ENCODE data around the gene PTCH2. TPM values are rescaled to one million over a fixed set of nuclear protein-coding genes. Genes with fewer than 3 reads are reported as not detected.

Gene PTCH2
- total RNA-seq, 2 experiments from 2014 or later = 1.2 TPM

DNA sequence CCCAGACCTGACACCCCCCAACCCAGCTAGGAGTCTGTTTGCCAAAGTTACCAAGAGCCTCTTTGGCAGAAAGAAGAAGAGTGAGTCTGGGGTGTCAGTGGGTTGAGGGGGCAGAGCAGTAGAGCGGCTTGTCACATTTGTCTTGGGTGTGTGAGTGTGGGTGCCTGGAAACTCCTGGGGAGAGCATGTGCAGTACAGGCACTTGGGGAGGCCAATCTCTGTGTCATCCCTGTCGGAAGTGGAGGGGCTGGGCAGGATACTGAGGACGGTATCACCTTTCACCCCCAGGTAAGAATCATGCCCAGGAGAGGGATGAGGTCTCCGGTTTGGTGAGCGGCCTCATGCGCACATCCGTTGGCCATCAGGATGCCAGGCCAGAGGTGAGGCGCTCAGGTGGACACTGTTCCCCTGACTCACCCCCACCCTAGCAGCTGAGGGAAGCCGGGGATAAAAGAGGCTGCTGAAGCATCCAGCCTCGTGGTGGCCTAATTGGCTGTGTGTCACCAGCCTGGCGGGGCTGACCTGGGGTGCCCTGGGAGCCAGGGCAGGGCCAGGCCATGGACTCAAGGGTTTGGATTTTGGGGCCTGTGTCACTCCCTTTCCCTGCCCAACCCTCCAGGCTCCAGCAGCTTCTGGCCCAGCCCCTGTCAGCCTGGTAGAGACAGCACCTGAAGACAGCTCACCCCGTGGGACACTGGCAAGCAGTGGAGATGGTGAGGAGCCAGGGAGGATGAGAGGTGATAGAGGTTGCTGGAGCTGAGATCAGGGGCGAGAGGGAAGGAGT is 39.5 kb downstream of the PTCH2 start:
- Mint-ChIP-seq H3K36me3 (ENCODE audit: low read depth) (peaks cover 77% of the 10 kb centered on the region), H3K4me1 (ENCODE audit: low read depth) (peaks cover 63% of the 10 kb centered on the region), H3K4me3 (peak overlapping the region; percentile 74), H3K27me3 (no peaks in the 10 kb centered on the region), H3K27ac (peak overlapping the region; percentile 86), H3K9me3 (no peaks in the 10 kb centered on the region)
- ChIA-PET POLR2A (interaction anchor here (1.0 to 16.3 kb wide), 4 partner anchors 9 to 82 kb away, joined by 3 to 599 read pairs (median 214); partner anchors contain the start of gene BTBD19), CTCF (no interaction called here)
- TF ChIP-seq, protein P1, sequence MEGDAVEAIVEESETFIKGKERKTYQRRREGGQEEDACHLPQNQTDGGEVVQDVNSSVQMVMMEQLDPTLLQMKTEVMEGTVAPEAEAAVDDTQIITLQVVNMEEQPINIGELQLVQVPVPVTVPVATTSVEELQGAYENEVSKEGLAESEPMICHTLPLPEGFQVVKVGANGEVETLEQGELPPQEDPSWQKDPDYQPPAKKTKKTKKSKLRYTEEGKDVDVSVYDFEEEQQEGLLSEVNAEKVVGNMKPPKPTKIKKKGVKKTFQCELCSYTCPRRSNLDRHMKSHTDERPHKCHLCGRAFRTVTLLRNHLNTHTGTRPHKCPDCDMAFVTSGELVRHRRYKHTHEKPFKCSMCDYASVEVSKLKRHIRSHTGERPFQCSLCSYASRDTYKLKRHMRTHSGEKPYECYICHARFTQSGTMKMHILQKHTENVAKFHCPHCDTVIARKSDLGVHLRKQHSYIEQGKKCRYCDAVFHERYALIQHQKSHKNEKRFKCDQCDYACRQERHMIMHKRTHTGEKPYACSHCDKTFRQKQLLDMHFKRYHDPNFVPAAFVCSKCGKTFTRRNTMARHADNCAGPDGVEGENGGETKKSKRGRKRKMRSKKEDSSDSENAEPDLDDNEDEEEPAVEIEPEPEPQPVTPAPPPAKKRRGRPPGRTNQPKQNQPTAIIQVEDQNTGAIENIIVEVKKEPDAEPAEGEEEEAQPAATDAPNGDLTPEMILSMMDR (IDR thresholded peaks at IDR 0.05) = no peak
- H3K4me3 ChIP-seq (ENCODE audit: low read length) = peak overlapping the region; percentile 99
- H3K9me3 ChIP-seq (ENCODE audit: control insufficient read depth in 1 of 2, insufficient read depth in 1 of 2, low read length in 2 of 2) = peaks cover 0 to 4% of the 10 kb centered on the region in 2 experiments
- peaks cover 82% of the 10 kb centered on the region for H3K4me1 ChIP-seq (ENCODE audit: insufficient read depth, low read length)
- H3K27ac ChIP-seq (ENCODE audit: low read depth in 1 of 2, low read length in 2 of 2) = peak overlapping the region; percentile 65 to 72
- peak in 3 of 14 experiments; percentile 7 to 42 (median 32) for DNase-seq
- peaks cover 50% of the 10 kb centered on the region for H3K36me3 ChIP-seq (ENCODE audit: insufficient read depth, low read length)
- no peak for ATAC-seq (ENCODE audit: poor library complexity)
- no peaks in the 10 kb centered on the region for H3K27me3 ChIP-seq (ENCODE audit: control insufficient read depth in 1 of 2, insufficient read depth in 2 of 2, low read length in 2 of 2)
- intact Hi-C loops (cut with DNase I, micrococcal nuclease) = loop anchor here (10.0 kb wide), 3 partner anchors 181 to 781 kb away; partner anchors contain the start of genes NASP (in 2 of the 2), EIF2B3 (in 1 of the 2), HECTD3 (in 1 of the 2) and UROD (in 1 of the 2)

DNA sequence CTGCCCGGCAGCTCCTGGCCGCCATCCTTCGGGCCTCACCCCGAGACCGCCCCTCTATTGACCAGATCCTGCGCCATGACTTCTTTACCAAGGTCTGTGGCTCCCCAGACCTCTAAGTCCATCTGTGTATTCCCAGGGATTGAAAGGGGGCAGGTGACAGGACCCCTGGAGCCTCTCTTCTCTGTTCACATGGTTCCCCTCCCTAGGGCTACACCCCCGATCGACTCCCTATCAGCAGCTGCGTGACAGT is 40.1 kb downstream of the PTCH2 start:
- POLR2A ChIA-PET = interaction anchor here (1.0 to 16.3 kb wide), 4 partner anchors 9 to 81 kb away, joined by 3 to 599 read pairs (median 214); partner anchors contain the start of gene BTBD19
- CTCF ChIA-PET = no interaction called here
- peak overlapping the region; percentile 86 for H3K27ac Mint-ChIP-seq
- peak overlapping the region; percentile 71 for H3K4me3 Mint-ChIP-seq
- ATAC-seq (ENCODE audit: poor library complexity) (no peak), DNase-seq (no peak)
- H3K36me3 Mint-ChIP-seq (ENCODE audit: low read depth) = peaks cover 75% of the 10 kb centered on the region
- Histone ChIP-seq H3K27me3 (ENCODE audit: control insufficient read depth in 1 of 2, insufficient read depth in 2 of 2, low read length in 2 of 2) (no peaks in the 10 kb centered on the region), H3K9me3 (ENCODE audit: control insufficient read depth in 1 of 2, insufficient read depth in 1 of 2, low read length in 2 of 2) (peaks cover 0 to 4% of the 10 kb centered on the region in 2 experiments), H3K4me1 (ENCODE audit: insufficient read depth, low read length) (peaks cover 77% of the 10 kb centered on the region), H3K36me3 (ENCODE audit: insufficient read depth, low read length) (peaks cover 50% of the 10 kb centered on the region), H3K4me3 (ENCODE audit: low read length) (peak overlapping the region; percentile 99), H3K27ac (ENCODE audit: low read depth in 1 of 2, low read length in 2 of 2) (peak overlapping the region; percentile 65 to 72)
- H3K9me3 Mint-ChIP-seq = no peaks in the 10 kb centered on the region
- TF ChIP-seq, protein P1 (IDR thresholded peaks at IDR 0.05) = no peak
- intact Hi-C loops (cut with DNase I, micrococcal nuclease) = loop anchor here (10.0 kb wide), 3 partner anchors 182 to 782 kb away; partner anchors contain the start of genes NASP (in 2 of the 2), EIF2B3 (in 1 of the 2), HECTD3 (in 1 of the 2) and UROD (in 1 of the 2)
- H3K27me3 Mint-ChIP-seq = no peaks in the 10 kb centered on the region
- H3K4me1 Mint-ChIP-seq (ENCODE audit: low read depth) = peaks cover 58% of the 10 kb centered on the region

DNA sequence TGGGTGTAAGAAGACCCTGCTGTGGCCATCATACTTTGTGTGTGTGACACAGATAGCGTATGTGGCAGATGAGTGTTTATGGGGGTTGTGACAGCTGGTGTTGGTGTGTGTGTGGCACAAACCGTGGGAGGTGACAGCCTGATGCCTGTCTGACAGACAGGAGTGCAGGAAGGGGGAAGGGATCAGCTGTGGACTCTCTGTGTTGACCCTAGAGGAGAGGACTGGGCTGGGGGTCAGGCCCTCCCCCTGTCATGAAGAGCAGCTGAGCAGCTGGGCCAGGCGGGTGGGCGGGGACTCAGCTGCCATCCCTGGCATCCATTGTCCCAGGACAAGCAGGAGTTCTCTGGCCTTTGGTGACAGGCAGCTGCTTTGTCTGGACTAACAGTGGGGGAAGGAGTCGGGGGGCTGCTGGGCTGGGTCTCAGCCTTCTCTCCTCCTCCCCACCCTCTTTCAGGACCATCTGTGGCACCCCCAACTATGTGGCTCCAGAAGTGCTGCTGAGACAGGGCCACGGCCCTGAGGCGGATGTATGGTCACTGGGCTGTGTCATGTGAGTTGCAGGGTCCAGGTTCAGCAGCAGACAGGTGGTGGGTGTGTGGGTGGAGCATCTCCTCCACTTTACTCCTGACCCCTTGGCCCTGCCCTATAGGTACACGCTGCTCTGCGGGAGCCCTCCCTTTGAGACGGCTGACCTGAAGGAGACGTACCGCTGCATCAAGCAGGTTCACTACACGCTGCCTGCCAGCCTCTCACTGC is 40.6 kb downstream of the PTCH2 start:
- Histone ChIP-seq H3K27ac (ENCODE audit: low read depth in 1 of 2, low read length in 2 of 2) (peak overlapping the region; percentile 65 to 72), H3K4me1 (ENCODE audit: insufficient read depth, low read length) (peaks cover 72% of the 10 kb centered on the region), H3K36me3 (ENCODE audit: insufficient read depth, low read length) (peaks cover 50% of the 10 kb centered on the region), H3K9me3 (ENCODE audit: control insufficient read depth in 1 of 2, insufficient read depth in 1 of 2, low read length in 2 of 2) (peaks cover 0 to 4% of the 10 kb centered on the region in 2 experiments), H3K4me3 (ENCODE audit: low read length) (peak overlapping the region; percentile 99), H3K27me3 (ENCODE audit: control insufficient read depth in 1 of 2, insufficient read depth in 2 of 2, low read length in 2 of 2) (no peaks in the 10 kb centered on the region)
- H3K9me3 Mint-ChIP-seq = no peaks in the 10 kb centered on the region
- peak overlapping the region; percentile 92 for H3K4me3 Mint-ChIP-seq
- ATAC-seq (ENCODE audit: poor library complexity) (no peak), DNase-seq (peak in 2 of 14 experiments; percentile 17 to 49)
- ChIA-PET CTCF (no interaction called here), POLR2A (interaction anchor here (1.0 to 16.3 kb wide), 7 partner anchors 10 to 538 kb away, joined by 3 to 599 read pairs (median 38); partner anchors contain the start of genes BTBD19, HECTD3, MUTYH and RPS8)
- H3K4me1 Mint-ChIP-seq (ENCODE audit: low read depth) = peaks cover 53% of the 10 kb centered on the region
- TF ChIP-seq, protein P1 (IDR thresholded peaks at IDR 0.05) = no peak
- no peaks in the 10 kb centered on the region for H3K27me3 Mint-ChIP-seq
- peaks cover 70% of the 10 kb centered on the region for H3K36me3 Mint-ChIP-seq (ENCODE audit: low read depth)
- H3K27ac Mint-ChIP-seq = peak overlapping the region; percentile 86
- intact Hi-C loops (cut with DNase I, micrococcal nuclease) = loop anchor here (10.0 kb wide), 3 partner anchors 182 to 782 kb away; partner anchors contain the start of genes NASP (in 2 of the 2), EIF2B3 (in 1 of the 2), HECTD3 (in 1 of the 2) and UROD (in 1 of the 2)
